K562 (cell line): ENCODE measurements around the gene PHTF1.

Experiments used
- ARNT ChIP-seq, 2 experiments: fragments of 450-650 bp; IDR thresholded peaks; 2 replicates each; pipeline ENCODE4 v1.6.1; 2016; ENCODE audit warnings: mild to moderate bottlenecking in 1 of 2
- CTCF ChIP-seq, 3 experiments: IDR thresholded peaks in 2 of 3; conservative IDR thresholded peaks in 1 of 3; 2 replicates each; pipeline ENCODE4 v1.5.1; 2011 to 2012; ENCODE audit warnings: low read length in 3 of 3, mild to moderate bottlenecking in 3 of 3, control low read depth in 2 of 3, improper control_type of control experiment in 1 of 3, inconsistent platforms in 1 of 3, low read depth in 1 of 3, mixed read lengths in 1 of 3, moderate library complexity in 1 of 3; ENCODE audit not compliant: insufficient read depth in 2 of 3
- EZH2 ChIP-seq: IDR thresholded peaks from 2 replicates; pipeline ENCODE4 v1.6.1; 2012; ENCODE audit warnings: low read depth, mild to moderate bottlenecking, inconsistent platforms, low read length, borderline replicate concordance
- NR2C1 ChIP-seq, 2 experiments: fragments of 450-650 bp; IDR thresholded peaks; 2 replicates each; pipeline ENCODE4 v1.6.1; 2017; ENCODE audit warnings: mild to moderate bottlenecking in 2 of 2, antibody characterized with exemption in 1 of 2, inconsistent platforms in 1 of 2, missing compliant biosample characterization in 1 of 2, missing genetic modification characterization in 1 of 2
- NR4A1 ChIP-seq, 2 experiments: fragments of 250-450 bp in 1 of 2; fragments of 450-650 bp in 1 of 2; sonication (Bioruptor Pico) in 1 of 2; IDR thresholded peaks; 2 replicates each; pipeline versions ENCODE4 v1.4.0 to v1.6.1; 2016 to 2020; ENCODE audit warnings: mild to moderate bottlenecking in 2 of 2, missing compliant biosample characterization in 1 of 2, missing genetic modification characterization in 1 of 2, moderate library complexity in 1 of 2
- POLR2A ChIP-seq: fragments of 450-650 bp; conservative IDR thresholded peaks from 2 replicates; pipeline ENCODE4 v1.6.1; 2016
- SAFB2 ChIP-seq: fragments of 200-400 bp; formaldehyde crosslinking; IDR thresholded peaks from 2 replicates; pipeline ENCODE4 v1.6.1; 2018; ENCODE audit warnings: borderline replicate concordance, low read length, low read depth, moderate library complexity; ENCODE audit not compliant: severe bottlenecking
- SMC3 ChIP-seq: conservative IDR thresholded peaks from 2 replicates; pipeline ENCODE4 v1.6.1; 2011; ENCODE audit warnings: low read depth, low read length, improper control_type of control experiment; ENCODE audit not compliant: insufficient read depth
- SPI1 ChIP-seq: IDR thresholded peaks from 2 replicates; pipeline ENCODE4 v1.6.1; 2011; ENCODE audit warnings: low read depth, low read length, control low read depth, borderline replicate concordance
- SRF ChIP-seq, 2 experiments: fragments of 250-450, 450-650 bp in 1 of 2; sonication (Bioruptor Pico) in 1 of 2; sonication (generic) in 1 of 2; formaldehyde crosslinking; IDR thresholded peaks; 2 replicates each; pipeline versions ENCODE4 v1.5.0 to v1.5.1; 2020 to 2022; ENCODE audit warnings: mild to moderate bottlenecking in 1 of 2, missing genetic modification reagents in 1 of 2
- TAF1 ChIP-seq: IDR thresholded peaks from 2 replicates; pipeline ENCODE4 v1.6.1; 2011; ENCODE audit warnings: mild to moderate bottlenecking, low read length, moderate library complexity; ENCODE audit not compliant: insufficient read depth, control insufficient read depth, severe bottlenecking; ENCODE audit errors: extremely low read depth
- TOE1 ChIP-seq, 2 experiments: fragments of 450-650 bp in 1 of 2; sonication (generic) in 1 of 2; formaldehyde crosslinking in 1 of 2; IDR thresholded peaks; 2 replicates each; pipeline versions ENCODE4 v1.7.1 to v1.8.0; 2016 to 2022; ENCODE audit warnings: borderline replicate concordance in 2 of 2, mild to moderate bottlenecking in 2 of 2, antibody characterized with exemption in 1 of 2, inconsistent platforms in 1 of 2, low read depth in 1 of 2, missing genetic modification reagents in 1 of 2, moderate library complexity in 1 of 2
- ZBED1 ChIP-seq: IDR thresholded peaks from 2 replicates; pipeline ENCODE4 v1.6.1; 2014
- ZFP91 ChIP-seq: sonication (generic); formaldehyde crosslinking; IDR thresholded peaks from 2 replicates; pipeline ENCODE4 v1.8.0; 2022; ENCODE audit warnings: mild to moderate bottlenecking, missing genetic modification reagents

DNA sequence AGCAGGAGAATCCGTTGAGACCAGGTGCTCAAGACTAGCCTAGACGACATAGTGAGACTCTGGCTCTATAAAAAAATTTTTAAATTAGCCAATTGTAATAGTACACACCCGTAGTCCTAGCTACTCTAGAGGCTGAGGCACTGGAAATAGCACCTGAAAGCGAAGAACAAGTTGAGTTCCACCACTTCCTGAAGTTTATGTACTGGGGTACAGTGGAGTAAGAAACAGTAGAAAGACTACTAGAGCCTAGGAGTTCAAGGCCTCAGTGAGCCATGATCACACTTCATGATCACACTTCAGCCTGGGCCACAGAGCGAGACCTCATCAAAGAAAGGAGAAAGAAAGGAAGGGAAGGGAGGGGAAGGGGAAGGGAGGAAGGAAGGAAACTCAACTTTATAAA is 33.2 kb upstream of the PHTF1 start:
- TF ChIP-seq POLR2A = no peak; the same call in 1 of the 2 replicates
- no peak for TF ChIP-seq CTCF (IDR thresholded peaks at IDR 0.05 in 2 of 3, conservative IDR thresholded peaks at IDR 0.05 in 1 of 3; ENCODE audit: insufficient read depth in 2 of 3, low read depth in 1 of 3, low read length in 3 of 3)
- no peak for TF ChIP-seq ARNT (IDR thresholded peaks at IDR 0.05)
- no peak for TF ChIP-seq SMC3
- TF ChIP-seq ZBED1 = no peak
- TF ChIP-seq SRF (CRISPR knock-in tag; IDR thresholded peaks at IDR 0.05) = no peak
- TF ChIP-seq TAF1 = no peak
- no peak for TF ChIP-seq EZH2
- no peak for TF ChIP-seq NR2C1 (IDR thresholded peaks at IDR 0.05)
- no peak for TF ChIP-seq NR2C1 (tag; IDR thresholded peaks at IDR 0.05)
- no peak for TF ChIP-seq SPI1
- no peak for TF ChIP-seq ZFP91 (CRISPR knock-in tag)
- TF ChIP-seq NR4A1 (CRISPR knock-in tag; IDR thresholded peaks at IDR 0.05) = no peak
- no peak for TF ChIP-seq NR4A1 (tag; IDR thresholded peaks at IDR 0.05)
- no peak for TF ChIP-seq TOE1 (IDR thresholded peaks at IDR 0.05; ENCODE audit: borderline replicate concordance)
- no peak for TF ChIP-seq TOE1 (CRISPR knock-in tag; IDR thresholded peaks at IDR 0.05; ENCODE audit: borderline replicate concordance, low read depth)
- no peak for TF ChIP-seq SAFB2
